Activated CD4-positive, alpha-beta T cell treated with anti-CD3 and anti-CD28 coated beads, Interleukin-2, amount 50 U/mL, for 16 hours (primary cell): ENCODE results near the gene HES3.

Experiments used
- DNase-seq: peaks from one replicate; pipeline ENCODE4 v3.0.0-alpha.2; 2020

The HES3 gene

DNA sequence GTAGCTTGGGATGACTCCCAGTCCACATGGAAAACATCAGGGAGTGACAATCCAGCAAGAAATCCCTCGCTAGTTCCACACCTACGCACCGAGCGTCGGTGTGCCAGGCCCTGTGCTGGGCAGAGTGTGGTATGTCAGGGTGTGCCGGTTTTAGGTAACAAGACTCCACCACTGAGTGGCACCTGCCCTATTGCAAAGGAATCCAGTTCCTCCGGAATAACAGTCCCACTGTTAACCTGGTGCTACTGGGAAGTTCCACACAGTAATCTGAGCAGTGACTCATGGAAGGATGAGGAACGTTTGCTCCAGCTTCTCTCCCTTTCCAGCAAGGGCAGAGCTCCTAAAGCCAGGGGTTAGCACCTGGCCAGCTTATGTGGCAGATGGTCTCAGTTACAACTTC, 23.7 kb upstream of the HES3 start:
- DNase-seq: no peak

DNA sequence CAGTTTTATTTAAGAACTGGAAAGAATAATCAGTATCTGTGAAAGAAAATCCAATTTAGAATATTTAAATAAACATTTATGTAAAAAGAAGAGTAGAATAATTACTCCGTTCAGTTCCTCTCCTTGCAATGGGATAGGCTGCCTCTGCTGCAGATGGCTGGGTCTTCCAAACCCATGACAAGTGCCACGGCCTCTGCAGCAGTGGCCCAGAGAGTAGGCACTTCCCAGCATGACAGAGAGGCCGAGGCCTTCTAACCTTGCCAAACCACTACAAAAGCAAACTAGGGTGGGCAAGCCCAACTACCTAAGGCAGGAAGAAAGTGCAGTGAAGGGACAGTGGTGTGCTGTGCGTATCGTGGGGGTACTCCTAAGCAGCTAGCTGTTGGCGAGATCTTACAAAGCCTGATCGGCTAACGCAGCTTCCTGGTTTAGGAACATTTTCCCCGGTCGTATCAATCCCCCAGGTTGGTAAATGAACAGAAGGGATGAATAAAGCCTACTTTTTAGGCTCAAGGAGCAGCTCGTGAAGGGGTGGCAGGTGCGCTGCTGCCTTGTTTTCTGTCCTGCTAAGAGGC, 22.7 kb upstream of the HES3 start:
- DNase-seq: no peak

DNA sequence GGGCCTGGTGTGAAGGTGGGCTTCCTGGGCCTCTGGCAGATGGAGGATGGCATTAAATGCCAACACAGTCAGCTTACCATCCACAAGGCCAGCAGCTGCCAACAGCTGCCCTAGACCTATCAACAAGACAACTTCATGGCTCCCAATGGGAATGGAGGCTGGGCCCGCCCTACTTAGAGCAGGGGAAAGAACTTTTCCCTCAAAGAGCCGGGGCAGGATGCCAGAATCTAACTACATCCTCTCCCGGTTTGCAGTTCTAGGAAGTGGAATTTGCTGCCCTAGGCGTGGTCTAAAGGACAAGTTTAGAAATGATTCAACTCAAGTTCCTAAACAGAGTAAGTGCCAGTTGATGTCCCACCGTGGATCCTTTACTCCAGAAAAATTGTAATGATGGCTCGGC, 21.3 kb upstream of the HES3 start:
- DNase-seq: no peak

DNA sequence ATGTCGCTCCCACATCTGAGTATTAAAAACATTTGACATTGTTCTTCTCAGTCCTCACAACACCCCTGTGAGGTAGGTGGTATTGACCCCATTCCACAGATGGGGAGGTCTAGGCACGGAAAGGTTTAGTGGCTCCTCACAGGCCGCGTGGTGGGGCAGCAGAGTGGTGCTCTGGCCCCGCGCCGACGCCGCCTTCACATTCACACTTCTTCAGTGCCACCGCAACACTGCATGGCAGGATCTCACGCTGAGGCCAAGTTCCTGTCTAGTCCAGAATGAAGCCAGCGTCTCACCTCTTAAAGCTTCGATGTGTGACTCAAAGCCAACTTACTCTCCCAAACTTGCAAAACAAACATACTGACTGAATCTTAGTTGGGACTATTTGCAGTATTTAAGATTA, 20.4 kb upstream of the HES3 start:
- DNase-seq: no peak

DNA sequence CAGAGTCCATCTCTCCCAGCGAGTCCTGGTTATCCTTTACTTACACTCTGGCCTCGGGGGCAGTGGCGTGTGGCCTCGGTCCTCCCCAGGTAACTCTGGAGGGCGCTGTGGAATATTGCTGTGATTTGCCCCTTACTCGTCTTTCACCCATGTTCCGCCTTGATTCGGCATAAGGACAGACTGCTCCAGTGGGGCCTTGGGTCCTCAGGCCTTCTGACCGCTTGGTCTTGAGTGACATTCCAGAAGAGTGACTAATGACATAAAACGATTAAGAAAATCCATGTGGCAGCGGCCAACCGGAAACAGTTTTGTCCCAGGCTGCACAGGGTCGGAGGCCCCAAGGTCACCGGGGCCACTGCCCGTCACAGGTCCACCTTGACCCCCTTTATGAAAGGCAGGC, 19.3 kb upstream of the HES3 start:
- DNase-seq: no peak

DNA sequence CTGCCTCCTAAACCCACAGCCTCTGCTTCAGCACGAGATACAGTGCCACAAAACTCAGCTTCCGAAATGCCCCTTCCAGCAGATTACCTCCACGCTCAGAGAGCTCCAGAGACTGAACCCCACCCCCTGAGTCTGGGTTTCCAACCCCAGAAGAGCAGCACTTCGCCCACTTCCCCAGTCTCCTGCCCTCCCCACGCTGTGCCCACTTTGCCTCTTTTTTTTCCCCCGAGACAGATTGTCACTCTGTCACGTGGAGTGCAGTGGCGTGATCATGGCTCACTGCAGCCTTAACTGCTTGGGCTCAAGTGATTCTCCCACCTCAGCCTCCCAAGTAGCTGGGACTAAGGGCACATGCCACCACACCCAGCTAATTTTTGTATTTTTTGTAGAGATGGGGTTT, 18.3 kb upstream of the HES3 start:
- DNase-seq: no peak

DNA sequence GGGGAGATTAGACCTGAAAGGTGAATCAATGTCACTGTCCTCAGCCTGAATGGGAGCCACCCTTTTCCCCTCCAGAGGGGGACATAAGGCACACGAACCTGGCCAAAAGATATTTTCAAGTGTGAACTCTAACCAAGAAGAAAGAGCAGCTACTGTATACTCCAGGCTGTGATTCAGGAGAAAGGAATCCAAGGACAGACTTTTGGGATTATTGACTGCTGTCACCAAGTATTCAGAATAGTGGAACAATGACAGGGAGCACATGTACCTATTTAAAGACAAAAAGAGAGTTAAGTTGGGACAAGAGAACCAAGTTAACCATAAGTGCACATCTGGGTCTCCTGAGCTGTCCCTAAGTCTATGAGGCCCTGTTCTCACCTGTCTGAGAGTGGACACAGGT, 10.6 kb upstream of the HES3 start:
- DNase-seq: no peak

DNA sequence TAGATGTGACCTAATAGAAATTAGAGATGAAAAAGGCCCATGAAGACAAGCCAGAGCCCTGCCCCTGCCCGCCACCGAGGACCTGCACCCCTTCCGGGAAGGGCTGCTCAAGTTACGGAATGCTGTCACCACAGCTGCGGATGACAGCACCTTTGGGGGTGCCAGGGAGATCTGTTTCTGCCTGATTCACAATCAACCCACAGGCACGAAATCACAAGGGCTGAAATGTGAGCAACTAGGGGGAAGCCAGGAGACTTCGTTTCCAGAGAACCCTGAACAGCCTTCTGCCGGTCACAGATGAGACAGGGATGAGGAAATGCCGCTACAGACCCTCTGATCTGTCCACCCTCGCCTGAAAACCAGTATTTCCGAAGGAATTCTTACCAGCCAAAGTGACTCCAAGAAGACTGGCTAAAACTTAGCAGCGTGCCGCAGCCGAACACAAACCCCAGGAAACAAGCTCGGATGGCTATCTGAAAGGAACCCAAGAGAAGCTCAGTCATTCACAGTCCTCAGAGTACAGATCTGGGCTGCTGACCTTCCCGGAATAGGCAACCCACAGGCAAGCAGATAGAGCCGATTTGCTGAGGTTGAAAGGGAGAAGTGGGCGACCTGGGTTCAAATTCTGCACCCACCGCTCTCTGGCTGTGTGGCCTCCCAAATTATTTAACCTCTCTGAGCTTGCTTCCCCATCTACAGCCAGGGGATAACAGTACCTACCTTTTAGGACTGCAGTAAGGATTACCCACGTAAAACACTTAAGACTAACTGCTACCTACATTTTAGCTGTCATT, 9.3 kb upstream of the HES3 start:
- DNase-seq: no peak

DNA sequence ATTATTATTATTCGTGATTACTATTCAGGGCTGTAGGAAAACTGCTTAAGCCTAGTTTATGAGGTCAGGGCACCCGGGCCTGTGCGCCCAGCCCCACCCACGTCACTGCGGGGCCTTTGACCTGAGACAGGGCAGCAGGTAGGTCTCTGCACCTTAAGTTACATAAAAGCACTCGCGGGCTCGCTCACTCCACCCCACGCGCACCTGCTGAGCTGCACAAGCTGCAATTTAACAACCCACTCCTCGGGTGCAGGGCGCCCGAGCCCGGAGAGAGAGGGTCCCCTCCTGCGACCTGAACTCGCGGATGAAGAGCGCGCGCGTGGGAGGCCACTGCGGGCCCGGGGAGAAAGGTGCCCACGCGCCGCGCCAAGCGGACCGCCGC, 8.7 kb upstream of the HES3 start:
- peak; percentile 26 for DNase-seq

DNA sequence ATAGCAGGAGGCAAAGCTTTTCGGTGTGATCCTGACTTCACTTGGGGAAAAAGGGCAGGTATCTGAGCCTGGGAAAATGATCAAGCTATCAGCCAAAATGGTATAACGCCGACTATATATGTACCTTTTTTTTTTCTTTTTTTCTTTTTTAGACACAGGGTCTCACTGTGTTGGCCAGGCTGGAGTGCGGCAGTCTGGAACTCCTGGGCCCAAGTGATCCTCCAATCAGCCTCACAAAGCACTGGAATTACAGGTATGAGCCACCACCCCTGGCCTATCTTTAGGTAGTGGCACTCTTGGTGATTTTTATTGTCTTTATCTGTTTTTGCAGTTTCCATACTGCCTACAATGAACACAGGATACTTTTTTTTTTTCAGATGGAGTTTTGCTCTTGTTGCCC, 6.9 kb upstream of the HES3 start:
- no peak for DNase-seq

DNA sequence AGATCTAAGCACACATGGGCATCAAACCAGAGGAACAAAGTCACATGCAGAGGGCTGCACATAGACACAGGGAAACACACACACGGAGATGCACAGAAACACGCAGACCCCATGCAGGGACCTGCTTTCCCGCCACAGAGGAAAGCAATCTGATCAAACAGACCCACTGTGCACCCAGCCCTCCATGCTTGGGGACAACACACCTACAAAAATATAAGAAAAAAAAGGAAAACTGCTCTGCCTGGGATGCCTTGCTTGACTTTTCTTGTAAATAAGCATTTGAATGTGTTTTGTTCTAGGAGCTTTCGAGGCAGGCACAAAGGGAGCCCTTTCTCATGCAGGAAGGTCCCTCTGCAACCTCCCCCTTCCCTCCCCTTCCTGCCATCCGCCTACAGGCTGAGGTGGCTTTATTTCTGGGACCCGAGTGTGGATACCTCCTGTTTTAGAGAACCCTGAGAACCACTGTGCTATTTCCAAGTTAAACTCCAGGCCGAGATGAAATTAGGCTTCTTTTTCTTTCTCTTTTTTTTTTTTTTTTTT, 4.7 kb upstream of the HES3 start:
- no peak for DNase-seq

DNA sequence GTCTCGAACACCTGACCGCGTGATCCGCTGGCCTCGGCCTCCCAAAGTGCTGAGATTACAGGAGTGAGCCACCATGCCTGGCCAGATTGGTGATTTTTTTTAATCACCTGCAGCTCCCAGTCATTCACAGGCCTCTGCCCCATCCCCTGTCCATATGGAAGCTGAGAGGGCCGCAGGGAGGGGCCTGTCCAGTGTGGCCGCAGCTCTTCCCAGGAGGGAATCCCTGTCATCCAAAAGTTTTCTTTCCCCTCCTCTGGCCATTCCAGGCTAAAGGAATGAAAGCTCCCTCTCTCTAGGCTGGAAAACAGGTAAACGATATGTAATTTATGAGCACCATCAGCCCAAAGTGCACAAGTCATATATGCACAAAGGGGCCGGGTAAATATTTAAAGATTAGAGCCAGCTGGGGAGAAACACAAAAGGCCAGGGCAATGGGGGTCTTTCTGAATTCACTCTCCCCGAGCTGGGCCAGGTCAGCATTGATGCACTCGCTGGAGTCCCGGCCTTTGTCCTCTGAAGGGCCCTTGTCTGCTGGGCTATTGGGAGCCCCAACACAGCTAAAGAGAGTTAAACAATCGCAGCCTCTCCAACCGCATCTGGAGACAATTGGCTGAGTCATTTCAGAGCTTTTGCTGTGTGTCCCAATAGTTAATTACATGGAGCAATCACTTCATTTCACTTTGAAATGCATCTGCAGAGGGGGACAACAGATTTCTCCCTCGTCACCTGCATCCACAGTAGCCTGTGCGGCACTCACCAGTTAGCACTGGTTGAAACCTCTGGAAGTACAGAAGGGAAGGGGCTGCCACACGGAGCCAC, 3.8 kb upstream of the HES3 start:
- no peak for DNase-seq

DNA sequence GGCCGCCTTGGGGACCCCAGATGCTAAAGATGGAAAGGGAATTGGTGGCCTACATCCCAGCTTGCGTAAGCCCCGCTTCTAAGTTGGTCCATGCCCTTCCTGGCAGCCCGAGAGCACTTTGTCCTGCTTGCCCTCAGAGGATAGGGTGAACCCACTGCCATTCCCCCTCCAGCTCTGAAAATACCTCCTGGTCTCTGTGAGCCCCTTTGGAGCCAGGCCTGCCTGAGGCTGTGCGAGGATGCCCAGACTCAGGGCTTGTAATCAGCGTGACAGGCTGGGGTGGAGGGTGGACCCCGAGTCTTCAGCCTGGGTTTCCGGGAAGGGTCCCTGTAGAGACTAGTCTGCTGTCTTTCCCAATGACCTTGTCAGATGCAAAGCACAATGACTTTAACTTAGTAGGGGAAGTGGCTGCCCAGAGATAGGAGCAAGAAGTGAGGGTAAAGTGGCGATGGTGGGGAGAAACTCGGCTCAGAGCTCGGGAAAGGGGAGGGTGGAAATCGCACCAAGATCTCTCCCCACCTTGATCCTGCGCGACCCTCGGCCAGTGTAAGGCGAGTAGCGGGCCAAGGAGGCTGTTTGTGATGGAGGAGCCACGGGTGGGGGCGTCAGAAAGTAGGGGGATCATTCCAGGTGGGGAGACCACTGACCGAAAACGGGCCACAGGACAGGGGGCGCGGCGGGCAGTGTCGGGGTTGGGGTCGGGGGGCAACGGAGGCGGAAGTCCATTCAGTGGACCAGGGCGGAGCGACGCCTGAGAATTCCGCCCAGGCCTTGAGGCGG, 2.7 kb upstream of the HES3 start:
- no peak for DNase-seq

DNA sequence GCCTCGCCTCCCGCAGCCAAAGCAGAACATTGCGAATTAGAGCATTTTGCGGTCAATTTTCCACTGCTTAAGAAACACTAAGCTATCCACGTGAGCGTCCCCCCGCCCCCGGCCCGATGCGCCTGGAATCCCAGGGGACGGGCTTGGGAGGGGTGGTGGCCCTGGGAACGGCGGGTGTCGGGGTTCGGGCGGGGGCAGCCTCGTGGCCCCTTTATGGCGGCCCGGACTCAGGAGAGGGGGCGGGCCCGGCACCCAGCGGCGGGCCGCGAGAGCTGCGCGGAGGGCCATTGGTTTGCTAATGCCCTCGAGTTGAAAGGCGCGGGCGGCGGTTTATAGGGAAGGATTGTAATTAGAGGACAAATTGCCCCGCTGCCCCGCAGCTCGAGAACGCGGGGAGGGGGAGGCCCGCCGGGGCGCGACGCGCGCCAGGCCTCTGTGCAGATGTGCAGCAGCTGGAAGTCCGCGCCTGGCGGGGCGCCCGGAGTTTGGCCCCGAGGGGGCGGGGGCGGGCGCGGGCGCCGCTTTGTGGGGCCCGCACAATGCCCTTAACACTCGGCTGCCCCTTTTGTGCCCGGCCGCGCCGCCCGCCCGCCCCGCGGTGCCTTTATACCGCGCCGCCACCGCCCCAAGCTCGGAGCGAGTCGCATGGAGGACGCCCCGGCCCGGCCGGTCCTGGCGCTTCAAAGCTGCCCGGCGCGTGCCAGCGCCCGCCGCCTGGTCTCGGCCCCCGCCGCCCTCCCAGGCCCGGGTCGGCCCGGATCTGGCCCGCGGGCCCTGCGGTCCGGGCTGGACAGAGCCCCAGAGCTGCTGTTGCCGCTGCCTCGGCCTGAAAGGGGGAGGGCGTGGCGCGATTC, 1.9 kb upstream of the HES3 start:
- DNase-seq: no peak

DNA sequence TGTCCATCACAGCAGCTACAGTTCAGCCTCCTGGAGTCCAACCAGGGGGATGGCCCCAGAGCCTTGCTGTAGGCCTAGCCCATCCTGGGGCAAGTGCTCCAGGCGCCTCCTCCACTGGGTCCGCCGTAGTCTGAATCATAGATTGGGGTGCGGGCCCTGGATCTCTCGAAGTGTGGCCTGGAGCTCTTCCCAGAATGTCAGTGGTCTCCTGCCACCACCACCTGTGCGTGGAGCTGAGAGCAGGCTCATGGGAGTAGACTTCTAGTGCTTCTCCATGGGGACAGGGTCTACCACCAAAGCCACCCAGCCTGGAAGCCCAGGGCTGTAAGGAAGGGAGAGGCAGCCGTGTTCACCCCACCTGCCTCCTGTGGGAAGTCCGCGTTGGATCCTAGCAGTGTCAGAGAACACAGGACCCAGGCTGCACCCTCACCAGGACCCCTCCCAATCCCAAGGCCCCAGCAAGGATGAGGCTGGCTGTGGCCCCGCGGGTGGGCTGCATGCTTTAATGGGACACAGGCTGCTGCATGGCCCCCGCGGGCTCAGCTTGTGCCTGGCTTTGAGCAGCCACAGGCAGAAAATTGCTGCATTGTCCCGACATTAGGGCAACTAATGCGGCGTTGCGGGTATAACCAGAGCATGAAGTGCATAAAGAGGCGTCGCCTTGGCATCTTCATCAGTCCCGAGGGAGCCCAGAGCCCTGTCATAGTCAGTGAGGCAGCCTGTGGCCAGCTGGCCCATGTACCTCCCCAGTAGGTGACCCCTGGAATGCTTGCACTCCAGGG, 735 bp upstream of the HES3 start:
- DNase-seq: no peak

DNA sequence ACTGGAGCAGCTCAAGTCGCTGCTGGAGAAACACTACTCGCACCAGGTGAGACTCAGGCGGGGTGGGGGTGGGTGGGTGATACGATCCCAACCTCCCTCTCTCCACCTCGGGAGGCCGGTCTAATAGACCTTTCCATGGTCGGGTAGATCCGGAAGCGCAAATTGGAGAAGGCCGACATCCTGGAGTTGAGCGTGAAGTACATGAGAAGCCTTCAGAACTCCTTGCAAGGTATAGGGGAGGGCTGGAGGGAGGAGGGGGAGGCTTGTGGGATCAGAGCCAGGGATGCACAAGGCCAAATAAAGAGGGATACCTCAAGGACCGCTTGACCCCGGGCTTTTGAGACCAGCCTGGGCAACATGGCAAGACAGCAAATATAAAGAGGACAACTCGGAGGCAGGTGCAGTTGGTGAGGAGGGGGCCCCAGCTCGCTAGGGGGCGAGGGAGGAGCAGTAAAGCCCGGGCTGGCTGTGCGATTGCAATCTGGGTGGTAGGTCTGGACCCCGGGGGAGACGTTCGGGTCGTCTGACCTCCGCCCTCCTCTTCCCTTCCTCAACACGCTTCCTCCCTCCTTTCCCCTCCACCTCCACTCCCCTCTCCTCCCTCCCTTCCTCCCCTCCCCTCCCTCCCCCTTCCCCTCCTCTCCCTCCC, 546 bp downstream of the HES3 start:
- no peak for DNase-seq

DNA sequence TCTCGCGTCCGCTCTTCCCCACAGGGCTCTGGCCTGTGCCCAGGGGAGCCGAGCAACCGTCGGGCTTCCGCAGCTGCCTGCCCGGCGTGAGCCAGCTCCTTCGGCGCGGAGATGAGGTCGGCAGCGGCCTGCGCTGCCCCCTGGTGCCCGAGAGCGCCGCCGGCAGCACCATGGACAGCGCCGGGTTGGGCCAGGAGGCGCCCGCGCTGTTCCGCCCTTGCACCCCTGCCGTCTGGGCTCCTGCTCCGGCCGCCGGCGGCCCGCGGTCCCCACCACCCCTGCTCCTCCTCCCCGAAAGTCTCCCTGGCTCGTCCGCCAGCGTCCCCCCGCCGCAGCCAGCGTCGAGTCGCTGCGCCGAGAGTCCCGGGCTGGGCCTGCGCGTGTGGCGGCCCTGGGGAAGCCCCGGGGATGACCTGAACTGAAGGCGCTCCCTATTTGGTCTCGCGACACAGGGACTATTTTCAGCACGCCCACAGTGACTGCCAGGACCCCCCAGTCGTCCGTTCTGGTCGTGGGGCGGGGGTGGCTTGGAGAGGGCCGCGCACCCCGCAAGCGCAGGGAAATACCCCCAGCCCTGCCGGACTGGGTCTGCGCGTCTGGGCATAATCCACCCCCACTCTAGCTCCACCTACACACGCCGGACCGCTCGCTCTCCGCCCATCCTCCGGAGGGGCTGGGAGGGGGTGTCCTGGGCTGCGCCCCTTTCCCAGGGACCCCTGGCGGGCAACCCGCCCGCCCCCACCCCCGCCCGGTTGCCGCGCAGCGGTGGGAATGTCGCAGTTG, 1.3 kb downstream of the HES3 start:
- peak; percentile 76 for DNase-seq

DNA sequence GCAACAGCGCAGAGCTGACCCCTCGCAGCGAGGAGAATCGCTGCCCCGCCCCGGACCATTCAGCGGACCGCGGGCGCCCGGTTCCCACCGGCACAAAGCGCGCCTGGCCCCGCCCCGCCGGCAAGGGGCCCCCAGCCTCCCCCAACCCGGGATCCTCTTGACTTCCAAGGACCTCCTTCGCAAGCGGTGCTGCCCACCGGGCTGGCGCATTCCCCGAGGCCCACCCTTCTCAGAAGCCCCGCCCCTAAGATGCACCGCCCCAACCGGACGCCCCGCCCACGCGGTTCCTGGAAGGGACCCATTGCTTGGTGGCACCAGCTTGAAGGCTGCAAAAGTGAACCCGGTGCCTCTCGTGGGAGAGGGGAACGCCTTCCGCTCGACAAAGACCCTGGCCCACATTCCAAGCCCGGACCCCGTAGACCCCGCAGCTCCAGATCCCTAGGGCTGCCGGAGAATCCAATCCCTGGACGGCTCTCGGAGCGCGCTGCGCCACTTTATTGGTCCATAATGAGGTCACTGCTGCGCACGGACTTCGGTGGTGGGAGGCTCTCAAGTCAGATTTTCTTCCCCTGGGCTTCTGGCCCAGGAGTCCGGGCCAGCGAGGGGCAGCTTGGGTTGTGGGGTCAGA, 2.0 kb downstream of the HES3 start:
- peak; percentile 68 for DNase-seq
